Measurements from ENCODE around the gene CYP4B1.

CYP4B1 gene

GRCh38 chr1:46793126-46793525 lies 5.7 kb upstream of the CYP4B1 start:
- TF ChIP-seq CTCF (conservative IDR thresholded peaks at IDR 0.05; ENCODE audit: low read depth, low read length): no peak
- no peak overlapping the region for H3K4me3 ChIP-seq (ENCODE audit: low read length)
- no peak for DNase-seq (ENCODE audit: low read depth)

- TF ChIP-seq CTCF (conservative IDR thresholded peaks at IDR 0.05; ENCODE audit: low read depth, low read length): no peak
- no peak for DNase-seq (ENCODE audit: low read depth)
- no peak overlapping the region for H3K4me3 ChIP-seq (ENCODE audit: low read length)
These were observed 963 bp upstream of the CYP4B1 start for GRCh38 chr1:46797696-46798470.

DNA sequence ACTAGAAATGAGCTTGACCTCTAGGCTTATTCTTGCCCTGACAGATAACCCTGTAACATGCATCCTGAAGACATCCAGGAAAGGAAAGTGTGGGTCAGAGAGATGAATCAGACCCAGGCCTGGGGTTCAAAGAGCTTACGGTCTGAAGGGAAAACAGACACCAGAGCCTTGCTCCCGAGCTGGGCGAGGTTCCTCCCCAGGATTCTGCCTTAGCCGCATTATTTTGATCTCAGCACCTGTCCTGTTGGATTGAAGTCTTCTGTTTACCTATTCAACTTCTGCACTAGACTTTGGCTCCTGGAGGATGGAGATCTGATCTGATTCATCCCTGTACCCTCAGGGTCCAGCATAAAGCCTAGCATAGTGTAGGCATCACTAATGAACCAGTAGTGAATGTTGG lies 1.9 kb downstream of the CYP4B1 start:
- H3K4me3 ChIP-seq (ENCODE audit: low read length): no peak overlapping the region
- no peak for DNase-seq (ENCODE audit: low read depth)
- TF ChIP-seq CTCF (conservative IDR thresholded peaks at IDR 0.05; ENCODE audit: low read depth, low read length): no peak

DNA sequence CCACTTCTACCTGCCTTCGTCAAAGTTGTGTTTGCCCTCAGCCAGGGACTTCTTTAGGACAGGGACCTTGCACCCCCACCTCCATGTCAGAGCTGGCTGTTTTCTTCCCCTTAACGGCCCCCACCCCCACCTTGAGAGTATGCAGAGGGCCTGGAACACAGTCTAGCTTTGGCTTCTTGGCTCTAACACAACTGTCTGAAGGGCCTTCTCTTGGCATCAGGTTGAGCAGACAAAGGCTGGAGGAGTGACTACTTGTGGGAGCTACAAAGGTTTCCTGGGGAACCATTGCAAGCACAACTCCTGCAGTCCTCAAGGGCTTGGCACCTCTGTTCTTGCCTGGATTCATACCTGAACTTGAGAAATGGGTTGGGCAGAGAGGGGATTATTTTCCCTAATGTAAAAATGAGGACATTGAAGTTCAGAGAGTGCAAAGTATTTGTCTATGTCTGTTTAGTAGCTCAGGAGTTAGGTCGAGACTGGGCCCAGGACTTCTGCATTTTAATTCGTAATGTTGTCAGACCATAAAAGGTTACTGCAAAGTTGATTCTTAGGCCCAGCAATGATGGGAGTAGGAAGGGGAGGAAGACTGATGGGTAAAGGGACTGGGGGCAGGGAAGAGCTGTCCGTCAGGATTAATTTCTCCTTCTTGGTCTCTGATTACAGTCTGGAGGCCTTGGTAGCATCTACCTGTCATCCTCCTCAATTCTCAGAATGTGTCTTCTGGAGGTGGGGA lies 2.6 kb downstream of the CYP4B1 start:
- TF ChIP-seq CTCF (conservative IDR thresholded peaks at IDR 0.05; ENCODE audit: low read depth, low read length): no peak
- DNase-seq (ENCODE audit: low read depth): no peak
- no peak overlapping the region for H3K4me3 ChIP-seq (ENCODE audit: low read length)

DNA sequence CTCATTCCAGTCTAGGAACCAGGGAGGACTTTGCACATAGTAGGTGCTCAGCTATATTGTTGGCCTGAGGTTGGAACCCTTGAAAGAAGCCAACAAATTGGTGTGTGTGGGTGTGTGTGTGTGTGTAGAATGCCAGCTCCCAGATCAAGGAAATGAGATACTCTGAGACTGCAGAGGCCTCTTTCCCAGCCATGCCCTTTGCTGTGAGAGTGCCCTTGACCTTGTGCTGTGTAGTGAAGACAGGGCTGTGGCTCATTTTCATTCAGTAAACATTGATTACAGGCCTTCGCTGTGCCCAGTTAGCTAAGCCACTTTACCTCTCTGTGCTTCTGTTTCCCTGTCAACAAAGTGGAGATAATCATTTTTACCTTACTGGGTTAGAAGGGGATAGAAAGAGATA lies 3.2 kb downstream of the CYP4B1 start:
- no peak for TF ChIP-seq CTCF (conservative IDR thresholded peaks at IDR 0.05; ENCODE audit: low read depth, low read length)
- DNase-seq (ENCODE audit: low read depth): no peak
- no peak overlapping the region for H3K4me3 ChIP-seq (ENCODE audit: low read length)

DNA sequence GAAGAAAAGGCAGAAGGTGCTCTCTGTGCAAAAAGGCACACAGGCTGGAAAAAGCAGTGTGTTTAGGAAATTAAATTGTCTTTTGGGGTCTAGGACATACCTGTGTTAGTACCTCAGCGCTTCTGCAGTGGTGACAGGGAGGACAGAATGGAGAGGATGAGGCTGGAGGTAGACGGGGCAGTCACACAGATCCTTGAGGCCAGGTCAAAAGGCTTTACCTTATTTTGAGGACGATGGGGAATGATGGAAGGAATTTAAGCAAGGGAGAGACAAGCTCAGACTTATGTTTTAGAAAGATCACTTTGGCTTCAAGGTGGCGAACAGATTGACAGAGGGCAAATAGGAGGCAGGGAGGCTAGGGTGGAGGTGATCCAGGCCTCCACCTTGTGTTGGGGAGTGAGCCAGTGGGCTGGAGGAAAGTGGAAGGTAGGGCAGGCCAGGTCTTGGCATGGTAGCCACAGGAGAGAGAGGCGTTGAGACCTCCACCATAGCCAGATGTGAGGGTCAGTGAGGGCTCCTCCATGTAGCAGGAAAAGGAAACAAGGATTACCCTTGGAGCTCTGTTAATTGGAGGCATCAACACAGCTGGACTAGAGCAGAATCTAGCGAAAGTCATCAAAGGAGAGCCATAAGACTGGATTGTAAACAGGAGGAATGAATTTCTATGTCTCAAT lies 4.2 kb downstream of the CYP4B1 start:
- no peak for TF ChIP-seq CTCF (conservative IDR thresholded peaks at IDR 0.05; ENCODE audit: low read depth, low read length)
- H3K4me3 ChIP-seq (ENCODE audit: low read length): no peak overlapping the region
- no peak for DNase-seq (ENCODE audit: low read depth)

Measured in retinal pigment epithelial cell (primary cell).